GM21390 (cell line): ENCODE results near the gene FAM81A.
"Not testable (repeated sequence)": the region's sequence is repeated elsewhere in the genome, so short reads cannot be mapped to it uniquely, and the experiment has no call there.

Experiments
- ATAC-seq: cut with Tn5 transposase; IDR thresholded peaks from one replicate; pipeline ENCODE4 v1.9.1; 2021; ENCODE audit not compliant: unreplicated experiment

Gene FAM81A

DNA sequence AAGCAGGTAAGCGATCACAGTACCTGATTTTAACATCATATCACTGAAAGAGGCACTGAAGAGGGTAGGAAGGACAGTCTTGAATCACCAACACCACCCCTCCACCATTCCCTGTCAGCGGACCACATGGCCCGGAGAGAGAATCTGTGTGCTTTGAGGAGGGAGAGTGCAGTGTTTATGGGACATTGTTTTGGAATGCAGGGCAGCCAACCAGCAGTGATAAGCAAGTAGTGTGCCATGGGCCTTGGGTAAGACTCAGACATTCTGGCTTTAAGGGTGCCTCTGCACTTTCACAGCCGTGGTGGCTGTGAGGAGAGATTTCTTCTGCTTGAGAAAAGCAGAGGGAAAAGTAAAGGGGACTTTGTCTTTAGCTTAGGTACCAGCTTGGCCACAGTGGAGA is 46.4 kb downstream of the FAM81A start:
- no peak for ATAC-seq

DNA sequence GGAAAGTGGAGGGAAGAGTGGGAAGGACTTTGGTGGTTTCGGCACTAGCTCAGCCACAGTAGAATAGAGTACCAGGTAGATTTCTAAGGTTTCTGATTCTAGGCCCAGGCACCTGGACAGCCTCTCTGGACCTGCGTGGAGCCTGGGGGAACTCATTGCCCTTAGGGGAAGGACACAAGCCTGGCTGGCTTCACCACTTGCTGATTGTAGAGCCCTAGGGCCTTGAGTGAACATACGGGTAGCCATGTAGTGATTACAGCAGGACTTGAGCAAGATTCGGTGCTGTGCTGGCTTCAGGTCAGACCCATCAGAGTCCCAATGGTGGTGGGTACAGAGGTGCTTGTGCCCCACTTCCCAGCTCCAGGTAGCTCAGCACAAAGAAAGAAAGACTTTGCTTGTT is 47.0 kb downstream of the FAM81A start:
- no peak for ATAC-seq

DNA sequence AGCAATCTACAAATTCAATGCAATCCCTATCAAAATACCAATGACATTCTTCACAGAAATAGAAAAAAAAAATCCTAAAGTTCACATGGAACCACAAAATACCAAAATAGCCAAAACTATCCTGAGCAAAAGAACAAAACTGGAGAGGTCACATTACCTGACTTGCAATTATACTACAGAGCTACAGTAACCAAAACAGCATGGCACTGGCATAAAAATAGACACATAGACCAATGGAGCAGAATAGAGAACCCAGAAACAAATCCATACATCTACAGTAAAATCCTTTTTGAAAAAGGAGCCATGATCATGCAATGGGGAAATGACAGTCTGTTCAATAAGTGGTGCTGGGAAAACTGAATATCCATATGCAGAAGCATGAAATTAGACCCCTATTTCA is 51.5 kb downstream of the FAM81A start:
- not testable (repeated sequence) for ATAC-seq

DNA sequence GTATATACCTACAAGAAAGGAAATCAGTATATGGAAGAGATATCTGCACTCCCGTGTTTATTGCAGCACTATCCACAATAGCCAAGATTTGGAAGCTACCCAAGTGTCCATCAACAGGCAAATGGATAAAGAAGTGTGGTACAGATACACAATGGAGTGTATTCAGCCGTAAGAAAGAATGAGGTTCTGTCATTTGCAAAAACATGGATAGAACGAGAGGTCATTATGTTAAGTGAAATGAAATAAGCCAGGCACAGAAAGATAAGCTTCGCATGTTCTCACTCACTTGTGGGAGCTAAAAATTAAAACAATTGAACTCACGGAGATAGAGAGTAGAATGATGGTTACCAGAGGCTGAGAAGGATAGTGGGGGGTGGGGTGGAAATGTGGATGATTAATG is 53.1 kb downstream of the FAM81A start:
- no peak for ATAC-seq

DNA sequence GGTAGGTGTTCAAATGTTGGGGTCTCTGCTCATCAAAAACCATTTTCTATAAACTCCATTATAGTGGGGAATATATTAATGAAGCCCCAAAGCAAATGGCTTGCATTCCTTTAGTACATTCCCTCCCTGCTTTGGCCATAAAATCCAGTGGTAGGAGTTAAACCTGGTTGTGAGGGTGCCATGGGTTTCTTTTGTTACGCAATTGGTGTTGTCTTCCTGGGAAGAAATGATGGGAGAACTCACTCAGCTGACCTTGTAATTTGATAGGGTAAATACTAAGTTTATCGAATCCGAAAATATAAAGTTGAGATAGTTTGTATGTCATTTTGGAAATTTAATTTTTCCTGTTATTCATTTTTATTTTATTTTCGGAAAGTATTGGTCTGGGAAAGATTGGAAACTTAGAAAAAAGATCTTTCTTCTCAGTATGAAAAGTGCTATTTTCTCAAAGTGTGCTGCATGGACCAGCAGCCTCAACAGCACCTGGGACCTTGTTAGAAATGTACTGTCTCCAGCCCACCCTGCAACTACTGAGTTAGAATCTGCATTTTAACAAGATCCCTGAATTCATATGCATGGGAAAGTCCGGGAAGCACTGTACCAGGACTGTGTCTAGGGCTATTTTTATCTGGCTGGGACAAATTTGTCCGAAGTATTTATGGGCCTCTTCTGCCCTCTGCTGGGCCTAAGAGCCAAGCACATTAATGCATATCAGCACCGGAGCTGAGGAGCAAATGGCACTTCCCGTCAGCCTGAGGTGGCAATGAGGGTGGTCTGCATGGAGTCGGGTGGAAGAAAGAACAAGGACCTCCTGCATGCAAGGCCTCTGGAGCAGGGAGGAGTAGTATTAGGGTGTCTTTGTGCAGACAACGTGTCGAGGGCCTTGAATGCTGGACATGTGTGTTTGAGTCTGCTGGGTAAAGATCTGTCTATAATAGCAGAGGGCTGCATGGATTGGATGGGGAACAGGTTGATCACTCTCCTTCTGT is 54.7 kb downstream of the FAM81A start:
- ATAC-seq, result no peak

DNA sequence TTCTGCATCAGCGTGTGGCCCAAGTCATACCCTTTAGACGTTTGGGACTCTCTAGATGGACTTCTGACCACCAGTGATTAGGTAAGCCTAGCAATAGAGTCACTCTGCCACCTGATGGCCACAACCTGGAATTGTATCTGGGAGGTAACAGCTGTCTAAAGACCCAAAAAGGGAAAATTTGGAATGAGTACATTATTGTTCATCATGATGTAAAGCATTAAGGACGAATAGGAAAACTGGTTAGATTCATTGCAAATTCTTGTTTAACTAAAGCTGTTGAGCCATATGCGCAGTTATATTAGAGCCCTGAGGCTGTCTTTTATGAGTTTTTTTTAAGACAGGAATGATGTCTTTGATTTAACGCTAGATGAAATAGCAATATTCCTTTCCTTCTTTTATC is 63.6 kb downstream of the FAM81A start:
- no peak for ATAC-seq

DNA sequence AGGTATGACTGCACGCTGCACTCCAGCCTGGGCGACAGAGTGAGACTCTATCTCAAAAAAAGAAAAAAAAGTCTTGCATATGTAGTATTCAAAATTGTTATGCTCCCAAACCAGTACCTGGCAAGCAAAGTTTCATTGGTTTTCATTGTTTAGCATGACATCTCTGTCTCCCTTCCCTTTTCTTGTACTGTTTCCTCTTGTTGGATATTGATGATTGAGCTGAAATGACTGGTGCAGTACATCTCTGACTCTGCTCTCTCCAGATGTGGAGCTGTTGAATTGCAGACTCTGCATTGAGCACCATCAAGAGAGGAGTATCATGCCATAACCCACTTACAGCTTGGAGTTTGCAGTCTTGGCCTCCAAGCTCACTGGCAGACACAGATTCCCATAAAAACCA is 77.2 kb downstream of the FAM81A start:
- ATAC-seq, result no peak

DNA sequence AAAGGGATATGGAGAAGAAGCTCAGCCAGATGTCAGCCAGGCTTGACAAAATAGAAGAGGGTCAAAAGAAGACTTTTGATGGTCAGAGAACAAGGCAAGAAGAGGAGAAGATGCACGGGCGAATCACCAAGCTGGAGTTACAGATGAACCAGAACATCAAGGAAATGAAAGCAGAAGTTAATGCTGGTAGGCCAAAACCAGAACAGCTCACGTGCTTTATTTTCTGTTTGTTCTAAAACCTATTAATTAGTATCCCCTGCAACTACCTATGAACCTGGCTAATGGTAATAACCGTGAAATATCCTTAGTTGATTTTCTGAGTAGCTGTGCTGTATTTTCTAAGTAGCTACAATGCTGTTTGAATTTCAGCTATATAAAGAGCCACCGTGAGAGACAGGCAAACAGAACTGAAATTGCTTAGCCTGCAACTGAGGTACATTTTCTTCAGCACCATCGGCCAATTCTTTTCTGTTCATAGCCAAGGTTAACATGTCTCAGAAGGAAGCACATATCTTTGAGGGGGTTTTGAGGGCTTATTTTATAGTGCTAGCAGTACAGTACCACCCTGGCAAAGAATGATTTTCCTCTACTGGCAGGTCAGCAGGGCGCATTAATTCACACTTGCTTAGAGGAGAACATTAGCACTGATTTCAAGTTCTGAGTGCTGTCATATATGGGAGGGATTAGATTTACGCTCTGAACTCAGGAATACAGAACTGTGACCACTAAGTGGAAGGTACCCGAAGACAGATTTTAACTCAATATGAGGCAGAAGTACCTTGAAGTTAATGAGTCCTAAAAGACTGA is 78.9 kb downstream of the FAM81A start:
- no peak for ATAC-seq

DNA sequence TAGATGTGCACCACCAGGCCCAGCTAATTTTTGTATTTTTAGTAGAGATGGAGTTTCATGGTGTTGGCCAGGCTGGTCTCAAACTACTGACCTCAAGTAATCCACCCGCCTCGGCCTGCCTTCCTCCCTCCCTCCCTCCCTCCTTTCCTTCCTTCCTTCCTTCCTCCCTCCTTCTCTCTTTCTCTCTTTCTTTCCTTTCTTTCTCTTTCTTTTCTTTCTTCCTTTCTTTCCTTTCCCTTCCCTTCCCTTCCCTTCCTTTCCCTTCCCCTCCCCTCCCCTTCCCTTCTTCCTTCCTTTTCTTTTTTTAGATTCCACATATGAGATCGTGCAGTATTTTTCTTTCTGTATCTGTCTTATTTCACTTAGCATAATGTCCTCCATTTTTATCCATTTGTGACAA is 81.3 kb downstream of the FAM81A start:
- no peak for ATAC-seq

DNA sequence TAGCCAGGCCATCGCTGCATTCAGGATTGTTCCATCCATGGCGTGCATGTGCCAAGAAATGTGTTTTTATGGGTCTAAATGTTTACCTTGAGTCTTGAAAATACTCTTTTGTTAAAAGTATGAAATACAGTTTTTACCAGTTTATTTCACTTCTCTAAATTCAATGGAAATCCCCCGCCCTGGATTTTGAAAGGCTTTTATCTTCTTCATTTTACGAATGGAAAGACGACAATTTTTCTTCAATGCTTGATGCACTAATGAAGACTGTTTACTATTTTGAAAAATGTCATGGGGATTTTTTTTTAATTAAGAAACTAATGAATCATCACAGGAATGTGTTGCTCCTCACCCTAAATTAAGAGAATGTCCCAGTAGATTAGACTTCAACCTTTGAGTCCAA is 83.5 kb downstream of the FAM81A start:
- ATAC-seq, result no peak

DNA sequence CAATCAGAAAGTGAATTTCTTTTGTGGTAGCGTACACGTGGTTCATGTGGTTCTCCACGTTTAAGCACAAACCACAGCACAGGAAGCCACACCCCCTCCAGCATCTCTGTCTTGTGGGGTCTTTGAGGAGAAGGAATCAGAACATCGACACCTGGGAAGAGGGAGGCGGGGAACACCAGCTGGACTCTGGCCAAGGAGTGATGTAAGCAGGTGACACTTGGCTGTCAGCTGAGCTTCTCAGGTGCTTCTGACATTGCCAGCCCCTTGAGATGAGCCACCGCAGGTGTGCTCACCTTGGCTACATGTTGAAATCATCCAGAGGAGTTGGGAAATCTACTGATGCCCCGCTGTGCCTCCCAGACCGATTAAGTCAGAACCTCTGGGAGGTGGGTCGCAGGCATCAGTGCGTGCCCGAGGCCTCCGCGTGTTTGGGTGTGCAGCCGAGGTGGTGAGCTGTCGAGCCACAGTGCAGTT is 85.0 kb downstream of the FAM81A start:
- ATAC-seq, result no peak

DNA sequence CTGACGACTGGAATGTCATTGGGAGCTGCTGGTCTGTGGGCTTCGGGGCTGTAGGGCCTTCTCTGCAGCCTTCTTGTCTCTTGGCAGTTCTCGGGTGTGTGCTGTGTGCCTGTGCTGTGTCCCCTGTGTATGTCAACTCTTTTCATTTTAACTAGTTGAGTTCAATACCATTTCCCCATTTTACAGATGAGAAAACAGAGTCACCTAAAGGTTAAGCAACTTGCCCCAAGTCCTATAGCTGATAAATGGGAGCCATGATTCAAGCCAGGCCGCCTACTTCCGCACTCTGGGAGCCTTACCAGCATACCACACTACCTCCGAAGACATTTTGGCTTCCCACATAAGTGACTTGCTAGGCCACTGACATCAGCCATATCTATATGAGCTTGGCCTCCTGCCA is 85.7 kb downstream of the FAM81A start:
- no peak for ATAC-seq

DNA sequence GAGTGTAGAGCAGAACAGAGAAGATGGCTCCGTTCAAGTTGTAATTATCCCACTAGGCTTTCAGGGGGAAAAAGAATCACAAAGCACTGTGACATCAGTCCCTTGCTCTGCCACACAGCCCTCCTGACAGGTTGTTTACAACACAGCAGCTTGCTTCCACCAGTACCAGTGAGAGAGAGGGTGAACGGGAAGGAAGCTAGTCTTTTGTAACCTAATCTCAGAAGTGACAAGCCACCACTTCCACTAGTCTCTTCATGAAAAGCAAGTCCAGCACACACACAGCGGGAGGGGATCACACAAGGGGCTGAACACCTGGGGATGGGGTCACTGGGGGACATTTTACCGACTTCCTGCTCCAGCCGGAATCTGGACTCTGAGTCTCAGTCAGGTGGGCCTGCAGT is 86.3 kb downstream of the FAM81A start:
- no peak for ATAC-seq

DNA sequence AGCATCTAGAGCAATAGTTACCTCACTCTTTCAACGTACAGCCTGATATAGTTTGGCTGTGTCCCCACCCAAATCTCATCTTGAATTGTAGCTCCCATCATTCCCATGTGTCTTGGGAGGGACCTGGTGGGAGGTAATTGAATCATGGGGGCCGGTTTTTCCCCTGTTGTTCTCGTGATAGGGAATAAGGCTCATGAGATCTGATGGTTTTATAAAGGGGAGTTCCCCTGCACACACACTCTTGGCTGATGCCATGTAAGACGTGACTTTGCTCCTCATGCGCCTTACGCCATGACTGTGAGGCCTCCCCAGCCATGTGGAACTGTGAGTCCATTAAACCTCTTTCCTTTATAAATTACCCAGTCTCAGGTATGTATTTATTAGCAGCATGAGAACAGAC is 88.5 kb downstream of the FAM81A start:
- not testable (repeated sequence) for ATAC-seq

DNA sequence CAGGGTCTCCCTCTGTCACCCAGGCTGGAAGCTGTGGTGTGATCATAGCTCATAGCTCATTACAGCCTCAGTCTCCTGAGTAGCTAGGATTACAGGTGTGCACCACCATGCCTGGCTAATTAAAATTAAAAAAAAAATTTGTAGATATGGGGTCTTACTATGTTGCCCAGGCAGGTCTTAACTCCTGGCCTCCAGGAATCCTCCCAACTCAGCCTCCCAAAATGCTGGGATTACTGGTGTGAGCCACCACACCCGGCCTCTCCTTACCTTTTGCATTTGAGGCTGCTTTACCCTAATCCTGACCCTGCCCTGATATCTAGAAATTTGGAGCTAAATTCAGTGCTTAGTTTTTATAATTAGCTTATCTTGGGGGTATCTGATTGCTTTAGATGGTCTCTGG is 90.4 kb downstream of the FAM81A start:
- no peak for ATAC-seq

DNA sequence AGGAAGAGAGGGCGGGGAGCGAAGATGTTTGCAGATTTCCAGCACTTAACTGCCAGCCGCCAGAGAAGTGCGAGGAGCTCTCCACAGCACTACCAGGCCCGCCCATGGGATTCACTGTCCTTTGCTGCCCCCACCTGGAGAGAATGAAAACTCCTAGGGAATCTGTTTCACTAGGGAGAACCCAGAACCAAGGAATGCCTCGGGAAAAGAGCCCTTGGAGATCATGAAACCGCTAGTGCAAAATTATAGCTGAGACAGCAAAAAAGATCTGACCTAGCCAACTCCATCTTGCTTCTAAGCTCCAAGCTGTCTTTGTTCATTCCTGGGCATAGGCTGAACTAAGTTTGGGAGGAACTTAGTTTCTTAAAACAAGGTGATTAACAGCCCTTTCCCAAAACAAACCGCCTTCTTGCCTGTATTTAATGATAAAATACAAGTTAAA is 91.0 kb downstream of the FAM81A start:
- no peak for ATAC-seq

DNA sequence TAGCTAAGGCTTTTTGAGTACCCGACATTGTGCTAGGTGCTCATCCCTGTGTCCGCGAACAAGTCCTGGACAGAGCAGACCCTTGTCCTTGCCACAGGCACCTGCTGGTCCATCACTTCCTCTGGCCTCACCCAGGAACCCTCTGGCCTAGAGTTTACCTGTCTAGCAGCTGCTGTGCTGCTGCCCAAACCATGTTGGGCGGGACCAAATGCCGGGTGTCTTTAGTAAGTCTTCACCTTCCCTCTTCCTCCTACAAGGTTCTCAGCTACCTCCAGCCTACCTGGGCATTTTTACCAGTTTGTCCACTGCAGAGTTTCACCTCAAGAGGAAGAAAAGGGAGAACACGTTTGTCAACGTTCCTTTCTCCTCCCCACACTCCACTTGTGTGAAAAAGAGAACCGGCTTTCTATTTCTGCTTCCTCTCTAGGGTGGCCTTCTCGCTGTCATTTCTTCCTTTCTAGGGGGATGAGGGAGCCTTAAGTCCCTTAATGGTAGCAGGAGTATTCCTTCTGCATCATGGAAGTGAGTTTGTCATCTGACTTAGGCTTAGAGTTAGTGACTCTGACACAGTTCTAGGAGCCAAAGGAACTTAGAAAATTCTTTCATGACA is 93.2 kb downstream of the FAM81A start:
- no peak for ATAC-seq

DNA sequence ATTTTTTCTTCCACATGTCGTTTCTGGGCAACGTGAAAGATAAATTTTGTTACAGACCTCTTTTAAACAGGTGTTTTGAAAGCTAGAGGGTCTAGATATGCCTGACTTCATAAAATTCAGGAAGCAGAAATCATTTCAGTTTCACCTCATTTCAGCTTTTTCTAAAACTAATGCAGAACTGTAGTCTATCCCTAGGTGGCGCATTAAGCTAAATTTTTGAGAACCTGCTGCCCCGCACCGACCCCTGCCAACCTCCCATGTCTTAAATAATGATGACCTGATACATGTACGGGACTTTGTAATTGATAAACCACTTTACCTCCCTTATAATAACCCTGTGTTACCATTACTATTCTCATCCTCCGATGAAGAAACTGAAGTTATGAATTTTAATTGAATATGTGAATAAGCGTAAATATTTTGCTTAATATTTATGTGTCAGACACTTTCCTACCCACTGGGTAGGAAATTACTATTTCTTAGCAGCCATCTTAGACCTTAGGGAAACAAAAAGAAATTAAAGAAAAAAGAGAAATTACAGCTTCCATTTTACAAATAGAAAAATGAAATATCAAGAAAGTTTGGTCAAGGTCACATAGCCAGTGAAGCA is 94.9 kb downstream of the FAM81A start:
- ATAC-seq, result no peak

DNA sequence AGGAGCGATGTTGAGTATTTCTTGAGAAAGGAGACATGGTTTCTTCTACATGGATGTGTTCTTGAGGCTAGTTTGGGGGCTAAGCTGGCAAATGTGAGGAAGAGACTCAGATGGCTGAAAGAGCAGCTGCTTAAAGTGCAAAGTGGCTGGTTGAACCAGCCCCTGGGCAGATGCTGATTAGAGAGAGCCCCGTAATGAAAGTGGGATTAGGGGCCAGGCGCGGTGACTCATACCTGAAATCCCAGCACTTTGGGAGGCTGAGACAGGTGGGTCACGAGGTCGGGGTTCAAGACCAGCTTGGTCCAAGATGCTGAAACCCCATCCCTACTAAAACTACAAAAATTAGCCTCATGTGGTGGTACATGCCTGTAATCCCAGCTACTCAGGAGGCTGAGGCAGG is 98.6 kb downstream of the FAM81A start:
- no peak for ATAC-seq

DNA sequence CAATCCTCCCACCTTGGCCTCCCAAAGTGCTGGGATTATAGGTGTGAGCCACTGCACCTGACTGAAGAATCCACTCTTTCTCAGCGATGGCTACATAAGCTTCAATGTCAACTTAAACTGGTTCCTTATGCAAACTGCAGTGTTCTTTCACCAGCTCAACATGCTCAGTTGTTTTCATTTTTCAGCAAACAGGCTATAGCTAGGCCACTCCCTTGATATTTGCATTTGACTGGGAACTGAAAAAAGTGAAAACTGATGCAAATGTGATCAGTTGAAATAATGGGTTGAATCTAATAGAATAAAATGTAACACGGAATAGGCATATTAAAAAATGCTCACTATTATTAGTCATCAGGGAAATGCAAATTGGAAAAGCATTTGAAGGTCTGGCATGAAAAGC is 99.4 kb downstream of the FAM81A start:
- ATAC-seq, result no peak

DNA sequence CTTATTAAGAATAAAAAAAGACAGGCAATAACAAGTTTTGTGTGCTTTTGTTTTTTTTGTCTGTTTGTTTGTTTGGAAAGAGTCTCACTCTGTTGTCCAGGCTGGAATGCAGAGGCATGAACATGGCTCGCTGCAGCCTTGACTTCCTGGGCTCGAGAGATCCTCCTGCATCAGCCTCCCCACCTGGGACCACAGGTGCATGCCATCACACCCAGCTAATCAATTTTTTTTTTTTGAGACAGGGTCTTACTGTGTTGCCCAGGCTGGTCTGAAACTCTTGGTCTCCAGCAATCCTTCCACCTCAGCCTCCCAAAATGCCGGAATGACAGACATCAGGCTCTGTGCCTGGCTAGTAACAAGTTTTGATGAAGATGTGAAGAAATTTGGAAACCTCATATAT is 100.5 kb downstream of the FAM81A start:
- no peak for ATAC-seq
